PC-3 (cell line): ENCODE data around the gene GNL2. TPM values are rescaled to one million over a fixed set of nuclear protein-coding genes. Genes with fewer than 3 reads are reported as not detected.
"Not testable (repeated sequence)": the region's sequence is repeated elsewhere in the genome, so short reads cannot be mapped to it uniquely, and the experiment has no call there.

Experiments used
- ATAC-seq: fragments of 200-7000 bp; cut with Tn5 transposase; 2 replicates; pipeline ENCODE4 v1.9.1; 2020; ENCODE audit warnings: mild to moderate bottlenecking, moderate library complexity
- BruUV-seq: library from RNA; stranded (reverse); fragments of 400-500 nt; replicated peaks from 2 replicates; lab custom pipeline; 2021; lab: Mats Ljungman, UMichigan
- CTCF ChIA-PET: fragments of 300-600 bp; sonication (Branson Sonifier 250); formaldehyde crosslinking; loops from one replicate; lab custom pipeline; 2022; ENCODE audit warnings: antibody characterized with exemption; lab: Charles Lee
- POLR2A ChIA-PET: fragments of 300-600 bp; sonication (Branson Sonifier 250); formaldehyde crosslinking; loops from one replicate; lab custom pipeline; 2022; ENCODE audit warnings: antibody characterized with exemption; ENCODE audit not compliant: unreplicated experiment; lab: Charles Lee
- DNase-seq: peaks from one replicate; pipeline ENCODE4 v3.0.0-alpha.2; 2015
- H2AFZ ChIP-seq: fragments of 300-600 bp; sonication (generic); 2 replicates; pipeline ENCODE4 v1.6.0; 2016; ENCODE audit warnings: antibody characterized with exemption, low read length
- H3F3A ChIP-seq: fragments of 300-600 bp; sonication (generic); one replicate; pipeline ENCODE4 v1.6.0; 2017; ENCODE audit warnings: antibody characterized with exemption, low read length, control low read depth, mild to moderate bottlenecking; ENCODE audit not compliant: unreplicated experiment
- H3K27ac ChIP-seq: fragments of 300-600 bp; sonication (generic); 2 replicates; pipeline ENCODE4 v1.5.1; 2016; ENCODE audit warnings: mild to moderate bottlenecking, low read length
- H3K27me3 ChIP-seq: fragments of 300-600 bp; sonication (generic); 2 replicates; pipeline ENCODE4 v1.6.1; 2016; ENCODE audit warnings: low read length, mixed read lengths
- H3K36me3 ChIP-seq: fragments of 300-600 bp; sonication (generic); 2 replicates; pipeline ENCODE4 v1.6.1; 2016; ENCODE audit warnings: low read depth, mixed run types, low read length, mixed read lengths
- H3K4me1 ChIP-seq: fragments of 300-600 bp; sonication (generic); 2 replicates; pipeline ENCODE4 v1.5.1; 2016; ENCODE audit warnings: low read length; ENCODE audit not compliant: insufficient read depth
- H3K4me2 ChIP-seq: fragments of 300-600 bp; sonication (generic); 2 replicates; pipeline ENCODE4 v1.6.0; 2016; ENCODE audit warnings: low read length
- H3K4me3 ChIP-seq: fragments of 300-600 bp; sonication (generic); 2 replicates; pipeline ENCODE4 v1.5.1; 2016; ENCODE audit warnings: mild to moderate bottlenecking, low read length, mixed read lengths
- H3K79me2 ChIP-seq: fragments of 300-600 bp; sonication (generic); 2 replicates; pipeline ENCODE4 v1.6.1; 2017; ENCODE audit warnings: low read length, mixed read lengths
- H3K9ac ChIP-seq: fragments of 300-600 bp; sonication (generic); 2 replicates; pipeline ENCODE4 v1.6.0; 2016; ENCODE audit warnings: mild to moderate bottlenecking, low read length
- H3K9me2 ChIP-seq: fragments of 300-600 bp; sonication (generic); replicated peaks from 2 replicates; pipeline ENCODE4 v1.6.1; 2016; ENCODE audit warnings: mixed run types, low read length, mixed read lengths
- H3K9me3 ChIP-seq: fragments of 300-600 bp; sonication (generic); 2 replicates; pipeline ENCODE4 v1.6.1; 2016; ENCODE audit warnings: low read length, mixed read lengths
- H4K20me1 ChIP-seq: fragments of 300-600 bp; sonication (generic); 2 replicates; pipeline ENCODE4 v1.6.1; 2016; ENCODE audit warnings: low read length, mixed read lengths
- CTCF ChIP-seq: fragments of 300-600 bp; sonication (generic); conservative IDR thresholded peaks from 2 replicates; pipeline ENCODE4 v1.5.1; 2017; ENCODE audit warnings: antibody characterized with exemption, low read depth, mild to moderate bottlenecking, low read length
- EZH2 ChIP-seq: fragments of 300-600 bp; sonication (generic); IDR thresholded peaks from one replicate; pipeline ENCODE4 v1.6.1; 2017; ENCODE audit warnings: antibody characterized with exemption, mild to moderate bottlenecking, low read length; ENCODE audit not compliant: unreplicated experiment
- EZH2phosphoT487 ChIP-seq: fragments of 300-600 bp; sonication (generic); IDR thresholded peaks from 2 replicates; pipeline ENCODE4 v1.6.1; 2018; ENCODE audit warnings: mild to moderate bottlenecking, antibody characterized with exemption, low read length, borderline replicate concordance
- intact Hi-C: fragments of 100-400 bp; cut with micrococcal nuclease; formaldehyde crosslinking; loops from 2 replicates; pipeline ENCODE4 v1.9.0; 2023
- total RNA-seq: library from RNA; depleted of rRNA; stranded (reverse); fragments of >200 nt; gene quantifications from 2 replicates; pipeline ENCODE4 v1.2.3, GENCODE V29; 2014

GNL2 gene
- total RNA-seq, 1 experiment from 2014 or later, result 93.4 TPM

DNA sequence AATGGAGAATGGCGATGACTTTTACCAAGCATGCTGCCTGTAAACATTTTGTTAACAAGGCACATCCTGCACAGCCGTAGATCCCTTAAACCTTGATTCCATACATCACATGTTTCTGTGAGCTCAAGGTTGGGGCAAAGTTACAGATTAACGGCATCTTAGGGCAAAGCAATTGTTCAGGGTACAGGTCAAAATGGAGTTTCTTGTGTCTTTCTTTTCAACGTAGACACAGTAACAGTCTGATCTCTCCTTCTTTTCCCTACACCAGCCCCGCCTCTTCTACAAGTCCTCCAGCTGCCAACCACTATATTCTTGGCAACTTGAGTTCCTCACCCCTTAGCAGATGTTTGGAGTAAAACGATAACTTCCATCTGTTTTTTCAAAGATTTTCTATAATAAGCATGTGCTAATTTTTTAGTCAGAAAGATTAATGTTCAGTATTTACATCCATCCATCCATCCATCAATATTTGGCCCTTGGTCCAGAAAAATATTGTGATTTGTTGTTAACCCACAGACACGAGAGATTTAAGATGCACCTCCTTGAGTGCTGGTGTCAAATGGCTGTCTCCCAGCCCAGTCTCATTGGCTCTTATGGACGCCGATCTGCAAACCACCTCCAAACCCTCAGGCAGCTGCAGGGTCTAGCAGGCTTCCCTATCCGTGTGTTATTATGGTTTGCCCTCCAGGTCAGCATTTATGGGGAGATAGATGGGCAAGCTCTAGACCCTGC, 35.2 kb downstream of the GNL2 start:
- Histone ChIP-seq H2AFZ (no peak overlapping the region), H3K4me1 (peaks cover 4% of the 10 kb centered on the region; the same call in 1 of the 2 replicates), H3K9me3 (no peaks in the 10 kb centered on the region), H3K36me3 (peaks cover 9% of the 10 kb centered on the region), H3K9me2 (no peaks in the 10 kb centered on the region), H3K4me3 (no peak overlapping the region), H3F3A (no peaks in the 10 kb centered on the region), H3K27ac (no peak overlapping the region), H4K20me1 (no peaks in the 10 kb centered on the region), H3K79me2 (no peaks in the 10 kb centered on the region), H3K27me3 (no peaks in the 10 kb centered on the region), H3K9ac (no peak overlapping the region), H3K4me2 (no peak overlapping the region)
- intact Hi-C loops, result no loop called here
- ChIA-PET POLR2A (no interaction called here), CTCF (no interaction called here)
- TF ChIP-seq CTCF, result no peak
- TF ChIP-seq EZH2phosphoT487, result no peak
- TF ChIP-seq EZH2, result no peak
- ATAC-seq, result no peak
- DNase-seq, result no peak
- BruUV-seq, result no TSS peak

- H3K9me3 ChIP-seq, DNase-seq, H3K4me3 ChIP-seq, ATAC-seq, H4K20me1 ChIP-seq, H3K36me3 ChIP-seq, H3K4me2 ChIP-seq, H3K9me2 ChIP-seq, H3K27me3 ChIP-seq, H3F3A ChIP-seq, H3K9ac ChIP-seq, H3K27ac ChIP-seq, intact Hi-C loops, H3K79me2 ChIP-seq, BruUV-seq, CTCF ChIA-PET, POLR2A ChIA-PET, H3K4me1 ChIP-seq, H2AFZ ChIP-seq: not testable (repeated sequence)
These were observed 35.8 kb downstream of the GNL2 start for GRCh38 chr1:37559957-37560379.

GRCh38 chr1:37559080-37559479, 36.7 kb downstream of the GNL2 start:
- H3K9ac ChIP-seq, result no peak overlapping the region

More at GRCh38 chr1:37559080-37559479, 36.7 kb downstream of the GNL2 start:
- no peaks in the 10 kb centered on the region for H4K20me1 ChIP-seq
- TF ChIP-seq EZH2 (no peak), CTCF (no peak), EZH2phosphoT487 (no peak)
- CTCF ChIA-PET, result no interaction called here
- H3K27ac ChIP-seq, result no peak overlapping the region
- ATAC-seq, result no peak
- intact Hi-C loops, result no loop called here
- no peaks in the 10 kb centered on the region for H3K36me3 ChIP-seq
- H3K79me2 ChIP-seq, result peaks cover under 1% of the 10 kb centered on the region
- no peaks in the 10 kb centered on the region for H3F3A ChIP-seq
- no peak overlapping the region for H3K4me3 ChIP-seq
- H3K4me2 ChIP-seq, result no peak overlapping the region
- POLR2A ChIA-PET, result interaction anchor here (0.6 kb wide), 1 partner anchor 37 kb away, joined by 3 read pairs; no protein-coding TSS in a partner anchor
- H3K9me3 ChIP-seq, result no peaks in the 10 kb centered on the region
- no peak overlapping the region for H2AFZ ChIP-seq
- BruUV-seq, result no TSS peak
- no peaks in the 10 kb centered on the region for H3K27me3 ChIP-seq
- DNase-seq, result no peak
- H3K4me1 ChIP-seq, result peaks cover 4% of the 10 kb centered on the region; the same call in 1 of the 2 replicates
- H3K9me2 ChIP-seq, result no peaks in the 10 kb centered on the region
